MCF 10A (cell line): Measurements from ENCODE around the gene KCNMA1. TPM values are rescaled to one million over a fixed set of nuclear protein-coding genes. Genes with fewer than 3 reads are reported as not detected.
A peak's percentile ranks its signal among the peaks of the same experiment; 100 is the strongest.

Experiments used
- BruUV-seq: library from RNA; stranded (reverse); fragments of 400-500 nt; replicated peaks from 2 replicates; lab custom pipeline; 2021; lab: Mats Ljungman, UMichigan
- CTCF ChIA-PET: fragments of 300-600 bp; sonication (Branson Sonifier 250); formaldehyde crosslinking; extraction: SDS; loops from one replicate; lab custom pipeline; 2021; ENCODE audit warnings: antibody characterized with exemption, inconsistent platforms; lab: Yijun Ruan, JAX
- POLR2A ChIA-PET: fragments of 300-600, 350-650 bp; sonication (Branson Sonifier 250); formaldehyde crosslinking; extraction: SDS; loops from one replicate; lab custom pipeline; 2020; ENCODE audit warnings: antibody characterized with exemption, inconsistent platforms; lab: Yijun Ruan, JAX
- DNase-seq: peaks from one replicate; pipeline ENCODE4 v3.0.0-alpha.2; 2018; ENCODE audit not compliant: unreplicated experiment
- H3K27ac Mint-ChIP-seq: one replicate; pipeline ENCODE4 v1.8.0; 2022; ENCODE audit warnings: mild to moderate bottlenecking, low read depth, mixed read lengths; ENCODE audit not compliant: unreplicated experiment
- H3K27me3 Mint-ChIP-seq: one replicate; pipeline ENCODE4 v1.8.0; 2022; ENCODE audit warnings: mixed read lengths; ENCODE audit not compliant: insufficient read depth, unreplicated experiment
- H3K36me3 Mint-ChIP-seq: one replicate; pipeline ENCODE4 v1.8.0; 2022; ENCODE audit warnings: mild to moderate bottlenecking, moderate library complexity, mixed read lengths; ENCODE audit not compliant: insufficient read depth, unreplicated experiment
- H3K4me1 Mint-ChIP-seq: one replicate; pipeline ENCODE4 v1.8.0; 2022; ENCODE audit warnings: mixed read lengths; ENCODE audit not compliant: insufficient read depth, unreplicated experiment
- H3K4me3 Mint-ChIP-seq: one replicate; pipeline ENCODE4 v1.8.0; 2022; ENCODE audit warnings: mild to moderate bottlenecking, moderate library complexity, mixed read lengths; ENCODE audit not compliant: unreplicated experiment
- H3K9me3 Mint-ChIP-seq: one replicate; pipeline ENCODE4 v1.8.0; 2022; ENCODE audit warnings: mixed read lengths; ENCODE audit not compliant: unreplicated experiment
- CTCF ChIP-seq: fragments of 200-600 bp; IDR thresholded peaks from one replicate; pipeline ENCODE4 v1.8.0; 2022; ENCODE audit warnings: antibody characterized with exemption, mild to moderate bottlenecking; ENCODE audit not compliant: unreplicated experiment
- intact Hi-C: fragments of 100-400 bp; cut with micrococcal nuclease; formaldehyde crosslinking; loops from 2 replicates; pipeline ENCODE4 v1.14.1; 2022
- total RNA-seq: library from RNA; stranded (reverse); gene quantifications from 2 replicates; pipeline ENCODE4 v1.2.3, GENCODE V29; 2022

Gene KCNMA1
- total RNA-seq, 1 experiment from 2014 or later = 7.5 TPM

- no peak overlapping the region for H3K27ac Mint-ChIP-seq
- peaks cover 5% of the 10 kb centered on the region for H3K4me1 Mint-ChIP-seq
- POLR2A ChIA-PET = interaction anchor here (0.6 to 1.2 kb wide), 3 partner anchors 69 to 468 kb away, joined by 3 to 7 read pairs (median 3); no protein-coding TSS in a partner anchor
- TF ChIP-seq CTCF = peak; percentile 89
- H3K4me3 Mint-ChIP-seq = no peak overlapping the region
- no peaks in the 10 kb centered on the region for H3K27me3 Mint-ChIP-seq
- no peaks in the 10 kb centered on the region for H3K36me3 Mint-ChIP-seq
- intact Hi-C loops = loop anchor here (1.0 to 2.0 kb wide), 4 partner anchors 219 to 582 kb away; no protein-coding TSS in a partner anchor
- BruUV-seq = no TSS peak
- DNase-seq = peak; percentile 77
- CTCF ChIA-PET = interaction anchor here (0.5 to 17.6 kb wide), 55 partner anchors 9 to 1994 kb away, joined by 3 to 267 read pairs (median 4); no protein-coding TSS in a partner anchor
- no peaks in the 10 kb centered on the region for H3K9me3 Mint-ChIP-seq
Observed at GRCh38 chr10:77173615-77174461, 463.8 kb downstream of the KCNMA1 start.

- Mint-ChIP-seq H3K27ac (no peak overlapping the region), H3K4me1 (peaks cover 7% of the 10 kb centered on the region), H3K9me3 (no peaks in the 10 kb centered on the region), H3K27me3 (no peaks in the 10 kb centered on the region), H3K36me3 (no peaks in the 10 kb centered on the region), H3K4me3 (no peak overlapping the region)
- CTCF ChIA-PET = interaction anchor here (0.7 to 17.6 kb wide), 12 partner anchors 7 to 593 kb away, joined by 3 to 267 read pairs (median 4); no protein-coding TSS in a partner anchor
- POLR2A ChIA-PET = no interaction called here
- no peak for DNase-seq
- intact Hi-C loops = no loop called here
- BruUV-seq = no TSS peak
- no peak for TF ChIP-seq CTCF
Observed at GRCh38 chr10:77172086-77172485, 465.5 kb downstream of the KCNMA1 start.

- Mint-ChIP-seq H3K36me3 (no peaks in the 10 kb centered on the region), H3K4me1 (peaks cover 27% of the 10 kb centered on the region), H3K27ac (no peak overlapping the region), H3K9me3 (no peaks in the 10 kb centered on the region), H3K27me3 (no peaks in the 10 kb centered on the region), H3K4me3 (no peak overlapping the region)
- no TSS peak for BruUV-seq
- no peak for TF ChIP-seq CTCF
- intact Hi-C loops = loop anchor here (5.0 to 10.0 kb wide), 2 partner anchors 83 to 866 kb away; partner anchors contain the start of gene RPS24
- peak; percentile 51 for DNase-seq
- ChIA-PET POLR2A (interaction anchor here (0.6 to 1.1 kb wide), 4 partner anchors 27 to 881 kb away, joined by 3 to 4 read pairs (median 3); no protein-coding TSS in a partner anchor), CTCF (interaction anchor here (0.6 to 17.6 kb wide), 7 partner anchors 8 to 588 kb away, joined by 3 to 267 read pairs (median 4); no protein-coding TSS in a partner anchor)
Observed at GRCh38 chr10:77168861-77169260, 468.7 kb downstream of the KCNMA1 start.

- Mint-ChIP-seq H3K4me3 (no peak overlapping the region), H3K9me3 (no peaks in the 10 kb centered on the region), H3K4me1 (peaks cover 33% of the 10 kb centered on the region), H3K27me3 (no peaks in the 10 kb centered on the region), H3K27ac (no peak overlapping the region), H3K36me3 (no peaks in the 10 kb centered on the region)
- no peak for DNase-seq
- intact Hi-C loops = loop anchor here (5.0 to 10.0 kb wide), 2 partner anchors 84 to 867 kb away; partner anchors contain the start of gene RPS24
- CTCF ChIA-PET = interaction anchor here (1.3 to 17.6 kb wide), 5 partner anchors 420 to 589 kb away, joined by 3 to 267 read pairs (median 4); no protein-coding TSS in a partner anchor
- POLR2A ChIA-PET = interaction anchor here (0.6 to 0.8 kb wide), 4 partner anchors 27 to 844 kb away, joined by 3 read pairs; no protein-coding TSS in a partner anchor
- TF ChIP-seq CTCF = no peak
- BruUV-seq = no TSS peak
Observed at GRCh38 chr10:77168161-77168560, 469.4 kb downstream of the KCNMA1 start.
